WTC11 (cell line): ENCODE measurements around the gene TPP1. TPM values are rescaled to one million over a fixed set of nuclear protein-coding genes. Genes with fewer than 3 reads are reported as not detected.

ENCODE experiments used
- ATAC-seq: fragments of 200-7000 bp; cut with Tn5 transposase; 2 replicates; pipeline ENCODE4 v1.10.0; 2021; ENCODE audit warnings: mild to moderate bottlenecking, moderate library complexity
- CTCF ChIA-PET: fragments of 300-600 bp; sonication (Branson Sonifier 250); formaldehyde crosslinking; loops from one replicate; lab custom pipeline; 2021; ENCODE audit warnings: antibody characterized with exemption; lab: Charles Lee
- POLR2A ChIA-PET: fragments of 350-600 bp; sonication (Branson Sonifier 250); formaldehyde crosslinking; loops from one replicate; lab custom pipeline; 2021; ENCODE audit warnings: antibody characterized with exemption; lab: Charles Lee
- DNase-seq: peaks from one replicate; pipeline ENCODE4 v3.0.0; 2021; ENCODE audit warnings: low spot score
- H3K27ac Mint-ChIP-seq: 2 replicates; pipeline ENCODE4 v1.8.0; 2021; ENCODE audit warnings: mixed read lengths
- H3K27me3 Mint-ChIP-seq: 2 replicates; pipeline ENCODE4 v1.8.0; 2021; ENCODE audit warnings: low read depth, mild to moderate bottlenecking, moderate library complexity, mixed read lengths
- H3K36me3 Mint-ChIP-seq: 2 replicates; pipeline ENCODE4 v1.8.0; 2021; ENCODE audit warnings: mixed read lengths
- H3K4me1 Mint-ChIP-seq: 2 replicates; pipeline ENCODE4 v1.8.0; 2022; ENCODE audit warnings: mixed read lengths
- H3K4me3 Mint-ChIP-seq: 2 replicates; pipeline ENCODE4 v1.8.0; 2021; ENCODE audit warnings: mild to moderate bottlenecking, moderate library complexity, mixed read lengths
- H3K9me3 Mint-ChIP-seq: 2 replicates; pipeline ENCODE4 v1.8.0; 2021; ENCODE audit warnings: mixed read lengths
- ARID4B ChIP-seq: sonication (generic); formaldehyde crosslinking; IDR thresholded peaks from 2 replicates; pipeline ENCODE4 v1.8.0; 2023; ENCODE audit warnings: missing genetic modification reagents, mild to moderate bottlenecking, borderline replicate concordance
- CREB1 ChIP-seq: sonication (generic); formaldehyde crosslinking; IDR thresholded peaks from 2 replicates; pipeline ENCODE4 v1.8.0; 2023; ENCODE audit warnings: mild to moderate bottlenecking, missing genetic modification reagents
- ESRRA ChIP-seq: sonication (generic); formaldehyde crosslinking; IDR thresholded peaks from 2 replicates; pipeline ENCODE4 v1.8.1; 2022; ENCODE audit warnings: mild to moderate bottlenecking, missing genetic modification reagents, borderline replicate concordance
- ETV6 ChIP-seq: sonication (generic); formaldehyde crosslinking; IDR thresholded peaks from 2 replicates; pipeline ENCODE4 v1.8.1; 2022; ENCODE audit warnings: mild to moderate bottlenecking, missing genetic modification reagents
- HMGA2 ChIP-seq: fragments of 250-450 bp; sonication (Bioruptor Pico); IDR thresholded peaks from 2 replicates; pipeline ENCODE4 v1.4.0; 2021; ENCODE audit warnings: mild to moderate bottlenecking, moderate library complexity
- JUN ChIP-seq: sonication (generic); formaldehyde crosslinking; IDR thresholded peaks from 2 replicates; pipeline ENCODE4 v1.8.0; 2023; ENCODE audit warnings: mild to moderate bottlenecking, missing genetic modification reagents
- MAX ChIP-seq: sonication (generic); formaldehyde crosslinking; IDR thresholded peaks from 2 replicates; pipeline ENCODE4 v1.8.0; 2022; ENCODE audit warnings: mild to moderate bottlenecking, missing genetic modification reagents
- NFATC4 ChIP-seq: fragments of 250-450 bp; sonication (Bioruptor Pico); IDR thresholded peaks from 2 replicates; pipeline ENCODE4 v1.9.0; 2021; ENCODE audit warnings: mild to moderate bottlenecking
- OVOL2 ChIP-seq: fragments of 250-450 bp; sonication (Bioruptor Pico); IDR thresholded peaks from 2 replicates; pipeline ENCODE4 v1.9.0; 2021; ENCODE audit warnings: mild to moderate bottlenecking, borderline replicate concordance
- PRRX2 ChIP-seq: fragments of 250-450 bp; sonication (Bioruptor Pico); IDR thresholded peaks from 2 replicates; pipeline ENCODE4 v1.8.0; 2021; ENCODE audit warnings: mild to moderate bottlenecking
- SMAD4 ChIP-seq: sonication (generic); formaldehyde crosslinking; IDR thresholded peaks from 2 replicates; pipeline ENCODE4 v1.8.0; 2022; ENCODE audit warnings: mild to moderate bottlenecking, missing genetic modification reagents
- SOX15 ChIP-seq: fragments of 250-450 bp; sonication (Bioruptor Pico); IDR thresholded peaks from 2 replicates; pipeline ENCODE4 v1.9.0; 2021; ENCODE audit warnings: mild to moderate bottlenecking
- TEAD1 ChIP-seq: sonication (generic); formaldehyde crosslinking; IDR thresholded peaks from 2 replicates; pipeline ENCODE4 v1.8.0; 2022; ENCODE audit warnings: mild to moderate bottlenecking, missing genetic modification reagents
- ZBTB21 ChIP-seq: sonication (generic); formaldehyde crosslinking; IDR thresholded peaks from 2 replicates; pipeline ENCODE4 v1.8.1; 2023; ENCODE audit warnings: mild to moderate bottlenecking, missing genetic modification reagents, borderline replicate concordance
- ZNF219 ChIP-seq: sonication (generic); formaldehyde crosslinking; IDR thresholded peaks from 2 replicates; pipeline ENCODE4 v1.8.0; 2023; ENCODE audit warnings: missing genetic modification reagents, mild to moderate bottlenecking, borderline replicate concordance
- ZNF232 ChIP-seq: sonication (generic); formaldehyde crosslinking; IDR thresholded peaks from 2 replicates; pipeline ENCODE4 v1.8.0; 2022; ENCODE audit warnings: mild to moderate bottlenecking, missing genetic modification reagents
- ZNF396 ChIP-seq: fragments of 250-450 bp; sonication (Bioruptor Pico); IDR thresholded peaks from 2 replicates; pipeline ENCODE4 v1.8.0; 2021; ENCODE audit warnings: mild to moderate bottlenecking, moderate library complexity, borderline replicate concordance
- ZNF671 ChIP-seq: fragments of 250-450 bp; sonication (Bioruptor Pico); IDR thresholded peaks from 2 replicates; pipeline ENCODE4 v1.8.0; 2021; ENCODE audit warnings: mild to moderate bottlenecking
- total RNA-seq: library from RNA; stranded (reverse); gene quantifications from 3 replicates; pipeline ENCODE4 v1.2.3, GENCODE V29; 2021
- TF ChIP-seq, protein P1 (sequence below): fragments of 250-450 bp; sonication (Bioruptor Pico); IDR thresholded peaks from 2 replicates; pipeline ENCODE4 v1.9.0; 2021; ENCODE audit warnings: mild to moderate bottlenecking, borderline replicate concordance
- TF ChIP-seq, protein P2 (sequence below): sonication (generic); formaldehyde crosslinking; IDR thresholded peaks from 2 replicates; pipeline ENCODE4 v1.8.0; 2022; ENCODE audit warnings: mild to moderate bottlenecking, missing genetic modification reagents
- TF ChIP-seq, protein P3 (sequence below): sonication (generic); formaldehyde crosslinking; IDR thresholded peaks from 2 replicates; pipeline ENCODE4 v1.8.0; 2022; ENCODE audit warnings: missing genetic modification reagents

Gene TPP1
- total RNA-seq, 1 experiment from 2014 or later, result 36.2 TPM

DNA sequence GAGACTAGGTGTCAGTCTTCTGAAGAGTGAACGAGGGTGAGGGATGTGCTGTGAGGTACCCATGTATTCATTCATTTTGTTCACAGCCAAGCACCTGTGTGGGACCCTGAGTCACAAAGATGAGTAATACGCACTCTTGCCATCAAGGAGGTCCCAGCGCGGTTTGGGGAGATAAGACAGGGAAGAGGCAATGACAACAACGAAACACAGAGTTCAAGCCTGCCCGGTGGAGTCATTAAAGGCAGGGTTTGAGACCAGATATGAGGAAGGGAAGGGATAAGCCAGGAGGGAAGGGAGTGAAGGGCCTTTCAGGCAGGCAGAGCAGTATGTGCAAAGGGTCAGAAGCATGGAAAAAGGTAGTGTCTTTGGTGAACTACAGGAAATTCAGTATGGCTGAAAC, 31.8 kb upstream of the TPP1 start (continued):
- TF ChIP-seq TEAD1 (CRISPR knock-in tag), result no peak
- TF ChIP-seq ESRRA (CRISPR knock-in tag), result no peak
- no peak for TF ChIP-seq JUN
- TF ChIP-seq ZNF396 (CRISPR knock-in tag), result no peak
- no peak for TF ChIP-seq CREB1 (CRISPR knock-in tag)
- no peak for TF ChIP-seq HMGA2
- TF ChIP-seq ETV6 (CRISPR knock-in tag), result no peak

DNA sequence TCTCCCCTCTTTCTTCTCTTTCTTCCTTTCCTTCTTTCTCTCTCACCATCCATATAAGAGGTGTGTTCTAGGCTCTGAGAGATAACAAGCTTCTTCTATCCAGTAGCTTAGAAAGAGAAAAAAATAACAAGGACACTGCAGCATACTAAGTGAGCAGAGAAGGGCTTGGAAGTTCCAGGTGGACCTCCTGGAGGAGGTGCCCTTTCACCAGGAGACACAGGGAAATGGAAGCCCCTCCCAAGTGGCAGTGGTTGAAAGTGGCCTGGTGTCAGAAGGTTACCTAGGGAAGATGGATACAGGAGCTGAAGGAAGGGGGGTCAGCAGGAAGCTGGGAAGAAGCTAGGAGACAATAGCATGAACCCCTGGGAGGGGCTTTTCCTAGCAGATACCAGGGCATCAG, 30.9 kb upstream of the TPP1 start:
- TF ChIP-seq SMAD4 (CRISPR knock-in tag) (no peak), NFATC4 (no peak), ZNF219 (CRISPR knock-in tag) (no peak), ZBTB21 (no peak)
- TF ChIP-seq, protein P1, sequence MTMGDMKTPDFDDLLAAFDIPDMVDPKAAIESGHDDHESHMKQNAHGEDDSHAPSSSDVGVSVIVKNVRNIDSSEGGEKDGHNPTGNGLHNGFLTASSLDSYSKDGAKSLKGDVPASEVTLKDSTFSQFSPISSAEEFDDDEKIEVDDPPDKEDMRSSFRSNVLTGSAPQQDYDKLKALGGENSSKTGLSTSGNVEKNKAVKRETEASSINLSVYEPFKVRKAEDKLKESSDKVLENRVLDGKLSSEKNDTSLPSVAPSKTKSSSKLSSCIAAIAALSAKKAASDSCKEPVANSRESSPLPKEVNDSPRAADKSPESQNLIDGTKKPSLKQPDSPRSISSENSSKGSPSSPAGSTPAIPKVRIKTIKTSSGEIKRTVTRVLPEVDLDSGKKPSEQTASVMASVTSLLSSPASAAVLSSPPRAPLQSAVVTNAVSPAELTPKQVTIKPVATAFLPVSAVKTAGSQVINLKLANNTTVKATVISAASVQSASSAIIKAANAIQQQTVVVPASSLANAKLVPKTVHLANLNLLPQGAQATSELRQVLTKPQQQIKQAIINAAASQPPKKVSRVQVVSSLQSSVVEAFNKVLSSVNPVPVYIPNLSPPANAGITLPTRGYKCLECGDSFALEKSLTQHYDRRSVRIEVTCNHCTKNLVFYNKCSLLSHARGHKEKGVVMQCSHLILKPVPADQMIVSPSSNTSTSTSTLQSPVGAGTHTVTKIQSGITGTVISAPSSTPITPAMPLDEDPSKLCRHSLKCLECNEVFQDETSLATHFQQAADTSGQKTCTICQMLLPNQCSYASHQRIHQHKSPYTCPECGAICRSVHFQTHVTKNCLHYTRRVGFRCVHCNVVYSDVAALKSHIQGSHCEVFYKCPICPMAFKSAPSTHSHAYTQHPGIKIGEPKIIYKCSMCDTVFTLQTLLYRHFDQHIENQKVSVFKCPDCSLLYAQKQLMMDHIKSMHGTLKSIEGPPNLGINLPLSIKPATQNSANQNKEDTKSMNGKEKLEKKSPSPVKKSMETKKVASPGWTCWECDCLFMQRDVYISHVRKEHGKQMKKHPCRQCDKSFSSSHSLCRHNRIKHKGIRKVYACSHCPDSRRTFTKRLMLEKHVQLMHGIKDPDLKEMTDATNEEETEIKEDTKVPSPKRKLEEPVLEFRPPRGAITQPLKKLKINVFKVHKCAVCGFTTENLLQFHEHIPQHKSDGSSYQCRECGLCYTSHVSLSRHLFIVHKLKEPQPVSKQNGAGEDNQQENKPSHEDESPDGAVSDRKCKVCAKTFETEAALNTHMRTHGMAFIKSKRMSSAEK (CRISPR knock-in tag), result no peak
- TF ChIP-seq, protein P2, sequence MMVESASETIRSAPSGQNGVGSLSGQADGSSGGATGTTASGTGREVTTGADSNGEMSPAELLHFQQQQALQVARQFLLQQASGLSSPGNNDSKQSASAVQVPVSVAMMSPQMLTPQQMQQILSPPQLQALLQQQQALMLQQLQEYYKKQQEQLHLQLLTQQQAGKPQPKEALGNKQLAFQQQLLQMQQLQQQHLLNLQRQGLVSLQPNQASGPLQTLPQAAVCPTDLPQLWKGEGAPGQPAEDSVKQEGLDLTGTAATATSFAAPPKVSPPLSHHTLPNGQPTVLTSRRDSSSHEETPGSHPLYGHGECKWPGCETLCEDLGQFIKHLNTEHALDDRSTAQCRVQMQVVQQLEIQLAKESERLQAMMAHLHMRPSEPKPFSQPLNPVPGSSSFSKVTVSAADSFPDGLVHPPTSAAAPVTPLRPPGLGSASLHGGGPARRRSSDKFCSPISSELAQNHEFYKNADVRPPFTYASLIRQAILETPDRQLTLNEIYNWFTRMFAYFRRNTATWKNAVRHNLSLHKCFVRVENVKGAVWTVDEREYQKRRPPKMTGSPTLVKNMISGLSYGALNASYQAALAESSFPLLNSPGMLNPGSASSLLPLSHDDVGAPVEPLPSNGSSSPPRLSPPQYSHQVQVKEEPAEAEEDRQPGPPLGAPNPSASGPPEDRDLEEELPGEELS, result no peak
- H3K4me3 Mint-ChIP-seq, result no peak overlapping the region
- no peaks in the 10 kb centered on the region for H3K9me3 Mint-ChIP-seq
- ATAC-seq (no peak), DNase-seq (no peak)
- no peak overlapping the region for H3K27ac Mint-ChIP-seq
- ChIA-PET CTCF (interaction anchor here (1.8 kb wide), 1 partner anchor 17 kb away, joined by 6 read pairs; no protein-coding TSS in a partner anchor), POLR2A (no interaction called here)
- no peaks in the 10 kb centered on the region for H3K4me1 Mint-ChIP-seq
- H3K27me3 Mint-ChIP-seq, result no peaks in the 10 kb centered on the region
- H3K36me3 Mint-ChIP-seq, result no peaks in the 10 kb centered on the region

GRCh38 chr11:6648501-6648900, 29.3 kb upstream of the TPP1 start:
- Mint-ChIP-seq H3K9me3 (no peaks in the 10 kb centered on the region), H3K4me1 (no peaks in the 10 kb centered on the region), H3K36me3 (no peaks in the 10 kb centered on the region), H3K27me3 (no peaks in the 10 kb centered on the region), H3K27ac (no peak overlapping the region), H3K4me3 (no peak overlapping the region)
- ATAC-seq (no peak), DNase-seq (no peak)
- POLR2A ChIA-PET, result no interaction called here
- CTCF ChIA-PET, result no interaction called here
- no peak for TF ChIP-seq SOX15 (CRISPR knock-in tag)
- no peak for TF ChIP-seq ZNF396 (CRISPR knock-in tag)
- no peak for TF ChIP-seq PRRX2 (CRISPR knock-in tag)
- TF ChIP-seq, protein P3, sequence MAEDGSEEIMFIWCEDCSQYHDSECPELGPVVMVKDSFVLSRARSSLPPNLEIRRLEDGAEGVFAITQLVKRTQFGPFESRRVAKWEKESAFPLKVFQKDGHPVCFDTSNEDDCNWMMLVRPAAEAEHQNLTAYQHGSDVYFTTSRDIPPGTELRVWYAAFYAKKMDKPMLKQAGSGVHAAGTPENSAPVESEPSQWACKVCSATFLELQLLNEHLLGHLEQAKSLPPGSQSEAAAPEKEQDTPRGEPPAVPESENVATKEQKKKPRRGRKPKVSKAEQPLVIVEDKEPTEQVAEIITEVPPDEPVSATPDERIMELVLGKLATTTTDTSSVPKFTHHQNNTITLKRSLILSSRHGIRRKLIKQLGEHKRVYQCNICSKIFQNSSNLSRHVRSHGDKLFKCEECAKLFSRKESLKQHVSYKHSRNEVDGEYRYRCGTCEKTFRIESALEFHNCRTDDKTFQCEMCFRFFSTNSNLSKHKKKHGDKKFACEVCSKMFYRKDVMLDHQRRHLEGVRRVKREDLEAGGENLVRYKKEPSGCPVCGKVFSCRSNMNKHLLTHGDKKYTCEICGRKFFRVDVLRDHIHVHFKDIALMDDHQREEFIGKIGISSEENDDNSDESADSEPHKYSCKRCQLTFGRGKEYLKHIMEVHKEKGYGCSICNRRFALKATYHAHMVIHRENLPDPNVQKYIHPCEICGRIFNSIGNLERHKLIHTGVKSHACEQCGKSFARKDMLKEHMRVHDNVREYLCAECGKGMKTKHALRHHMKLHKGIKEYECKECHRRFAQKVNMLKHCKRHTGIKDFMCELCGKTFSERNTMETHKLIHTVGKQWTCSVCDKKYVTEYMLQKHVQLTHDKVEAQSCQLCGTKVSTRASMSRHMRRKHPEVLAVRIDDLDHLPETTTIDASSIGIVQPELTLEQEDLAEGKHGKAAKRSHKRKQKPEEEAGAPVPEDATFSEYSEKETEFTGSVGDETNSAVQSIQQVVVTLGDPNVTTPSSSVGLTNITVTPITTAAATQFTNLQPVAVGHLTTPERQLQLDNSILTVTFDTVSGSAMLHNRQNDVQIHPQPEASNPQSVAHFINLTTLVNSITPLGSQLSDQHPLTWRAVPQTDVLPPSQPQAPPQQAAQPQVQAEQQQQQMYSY (CRISPR knock-in tag), result no peak
- TF ChIP-seq ZNF671 (CRISPR knock-in tag), result no peak
- no peak for TF ChIP-seq ZNF232 (CRISPR knock-in tag)
- TF ChIP-seq MAX (CRISPR knock-in tag), result no peak
- TF ChIP-seq ARID4B (CRISPR knock-in tag), result no peak
- no peak for TF ChIP-seq OVOL2 (CRISPR knock-in tag)
